GF-D8 (cell line): Measurements from ENCODE around the gene KCNK10.

Experiments
- DNase-seq: peaks from one replicate; lab custom pipeline; 2025; lab: John Stamatoyannopoulos, UW

Gene KCNK10

GRCh38 chr14:88218119-88218915, 104.8 kb downstream of the KCNK10 start:
- no peak for DNase-seq

DNA sequence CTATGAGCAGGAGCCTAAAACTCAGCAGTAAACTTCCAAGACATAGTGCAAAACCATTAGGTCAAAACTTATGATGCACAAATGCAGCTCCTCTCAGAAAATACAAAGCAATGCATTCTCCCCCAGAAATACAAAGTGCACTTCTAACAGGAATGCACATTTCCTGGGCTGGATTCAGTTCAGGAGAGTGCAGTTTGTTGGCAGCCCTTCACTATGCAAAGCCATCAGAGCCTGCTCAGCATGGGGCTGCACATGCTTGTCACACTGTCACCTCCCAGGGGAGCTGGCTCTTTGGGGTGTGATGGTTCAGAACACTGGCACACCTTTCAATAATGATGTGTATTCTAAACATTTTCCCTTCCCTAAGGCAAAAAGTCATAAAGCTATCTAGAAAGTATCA, 110.4 kb downstream of the KCNK10 start:
- DNase-seq = no peak

DNA sequence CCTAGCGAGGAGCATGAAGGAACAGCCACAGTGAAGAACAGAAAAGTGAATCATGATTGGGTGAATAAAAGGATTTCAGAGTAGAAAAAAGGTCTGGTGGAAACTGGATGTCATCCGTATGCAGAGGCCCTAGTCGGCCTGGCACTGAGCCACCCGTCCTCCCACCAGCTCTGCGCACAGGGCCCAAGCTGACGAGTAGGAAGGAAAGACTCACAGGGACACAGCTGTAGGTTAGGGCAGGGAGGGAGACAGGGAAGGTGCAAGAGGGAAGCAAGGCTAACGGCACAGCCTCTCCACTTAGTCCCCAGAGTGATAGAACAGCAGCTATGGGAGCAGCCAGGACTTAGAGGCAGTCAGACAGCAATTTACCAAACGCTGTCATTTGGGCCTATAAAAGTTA, 112.6 kb downstream of the KCNK10 start:
- DNase-seq = no peak

GRCh38 chr14:88209273-88209672, 113.8 kb downstream of the KCNK10 start:
- DNase-seq = no peak

DNA sequence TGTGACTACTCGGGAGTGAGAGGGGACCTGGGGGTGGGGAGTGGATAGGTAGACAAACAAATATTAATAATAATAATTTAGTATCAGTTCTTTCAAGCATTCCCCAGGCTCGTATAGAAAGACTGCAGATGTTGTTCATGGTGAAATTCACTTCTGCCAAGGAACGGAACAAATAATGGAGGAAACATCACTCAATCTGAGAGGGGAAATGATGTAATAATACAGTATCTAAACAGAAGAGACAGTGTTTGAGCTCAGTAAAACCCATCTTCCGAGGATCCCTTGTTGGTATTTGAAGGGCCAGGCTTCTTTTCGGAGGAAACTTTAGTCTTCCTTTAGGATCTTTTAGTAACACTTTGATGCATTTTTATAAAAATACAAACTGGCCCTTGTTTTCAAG, 114.2 kb downstream of the KCNK10 start:
- DNase-seq = no peak

- DNase-seq = no peak
Measured at GRCh38 chr14:88204221-88204620, 118.8 kb downstream of the KCNK10 start.

- DNase-seq = no peak
Measured at GRCh38 chr14:88203291-88203690, 119.8 kb downstream of the KCNK10 start.

DNA sequence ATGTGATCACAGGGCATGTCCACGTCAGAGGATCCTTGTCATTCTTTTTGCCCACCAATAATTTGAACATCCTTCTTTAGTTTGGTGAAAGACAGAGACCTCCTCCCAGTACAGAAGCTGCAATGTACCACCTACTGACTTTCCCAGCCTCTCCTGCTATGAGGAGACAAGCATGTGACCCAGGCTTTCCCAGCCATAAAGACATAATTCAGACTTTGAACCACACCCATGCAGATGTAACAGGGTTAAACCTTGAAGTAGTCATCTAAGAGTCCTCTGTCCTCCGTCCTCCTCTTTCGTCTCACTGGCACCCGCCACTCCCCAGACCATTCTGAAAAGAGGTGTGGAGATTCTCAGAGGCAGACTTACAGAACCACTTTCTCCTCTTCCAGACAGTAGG, 120.8 kb downstream of the KCNK10 start:
- no peak for DNase-seq

DNA sequence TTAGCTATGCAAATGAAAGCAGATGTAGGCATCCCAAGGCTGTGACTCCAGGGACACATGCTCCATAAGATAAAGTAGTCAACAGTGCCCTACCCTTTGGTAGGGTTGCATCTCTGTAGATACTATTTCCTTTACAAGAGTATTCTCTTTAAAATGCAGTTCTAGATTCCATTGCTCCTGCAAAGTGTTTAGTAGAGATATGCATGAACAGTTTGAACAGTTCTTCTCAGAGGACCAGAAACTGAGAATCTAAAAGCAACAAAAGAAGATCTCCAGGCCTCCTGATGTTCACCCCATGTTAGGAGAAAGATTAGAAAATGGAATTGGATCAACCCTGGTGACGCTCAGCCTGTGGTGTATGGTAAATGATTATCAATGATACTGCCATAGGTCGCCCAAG, 121.2 kb downstream of the KCNK10 start:
- DNase-seq = no peak

GRCh38 chr14:88199882-88200281, 123.2 kb downstream of the KCNK10 start:
- DNase-seq = no peak

- DNase-seq = no peak
Measured at GRCh38 chr14:88198446-88198845, 124.6 kb downstream of the KCNK10 start.

DNA sequence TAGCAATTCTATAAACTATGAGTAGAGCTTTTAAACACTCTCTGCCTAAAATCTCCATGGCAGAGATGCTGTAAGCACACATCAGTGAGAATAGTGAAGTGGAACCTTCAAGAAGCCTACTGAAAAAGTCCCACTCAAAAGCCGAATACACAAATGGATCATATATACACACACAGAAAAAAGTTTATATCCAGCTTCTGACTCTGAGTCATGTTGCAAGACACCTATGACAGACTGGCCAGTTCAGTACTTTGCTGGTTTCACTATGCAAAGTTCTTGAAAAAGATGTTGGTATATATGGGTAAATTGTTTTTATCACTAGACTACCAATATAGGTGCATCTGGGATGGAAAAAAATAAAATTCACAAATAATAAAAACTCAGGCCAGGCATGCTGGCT, 126.1 kb downstream of the KCNK10 start:
- no peak for DNase-seq

GRCh38 chr14:88196116-88196890, 126.8 kb downstream of the KCNK10 start:
- no peak for DNase-seq

GRCh38 chr14:88195676-88196075, 127.4 kb downstream of the KCNK10 start:
- DNase-seq = no peak

GRCh38 chr14:88194531-88194930, 128.5 kb downstream of the KCNK10 start:
- DNase-seq = no peak

DNA sequence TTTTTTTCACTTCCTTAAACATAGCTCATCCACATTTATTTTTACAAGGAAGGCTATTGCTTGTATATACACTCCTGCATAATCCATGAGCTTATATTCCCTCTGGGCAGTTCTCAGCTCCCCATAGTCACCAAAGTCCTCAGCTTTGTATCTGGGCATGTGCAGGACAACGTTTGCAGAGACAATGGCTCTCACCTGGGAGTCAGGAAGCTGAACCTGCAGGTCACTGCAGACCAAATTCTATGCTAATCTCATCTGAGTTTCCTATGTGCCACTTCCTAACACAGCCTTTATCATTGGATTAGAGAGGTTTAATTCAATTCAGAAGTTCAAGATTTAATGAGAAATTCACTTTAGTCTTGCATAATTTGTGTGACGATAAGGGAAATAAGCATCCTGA, 131.5 kb downstream of the KCNK10 start:
- DNase-seq = no peak

- no peak for DNase-seq
Measured at GRCh38 chr14:88189417-88190191, 133.5 kb downstream of the KCNK10 start.

GRCh38 chr14:88188745-88189416, 134.2 kb downstream of the KCNK10 start:
- no peak for DNase-seq

- no peak for DNase-seq
Measured at GRCh38 chr14:88185843-88186242, 137.2 kb downstream of the KCNK10 start.

DNA sequence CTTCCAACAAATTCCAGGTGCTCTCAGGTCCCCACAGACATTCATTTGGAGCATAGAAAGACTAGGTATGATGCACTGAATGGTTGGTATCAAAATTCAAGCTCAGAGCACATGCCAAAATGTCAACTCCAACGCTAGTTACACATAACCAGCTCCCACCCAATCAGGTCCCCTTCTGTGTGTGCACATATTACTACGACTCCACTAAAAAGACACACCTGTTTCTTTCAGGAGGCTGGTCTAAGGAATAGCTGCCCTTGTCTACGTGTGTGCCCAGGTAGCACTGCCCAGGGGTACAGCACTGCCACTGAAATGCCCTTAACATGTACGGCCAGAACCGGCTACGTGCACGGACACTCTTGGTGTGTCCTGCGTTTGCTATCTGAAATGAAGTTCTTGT, 138.1 kb downstream of the KCNK10 start:
- DNase-seq = no peak

DNA sequence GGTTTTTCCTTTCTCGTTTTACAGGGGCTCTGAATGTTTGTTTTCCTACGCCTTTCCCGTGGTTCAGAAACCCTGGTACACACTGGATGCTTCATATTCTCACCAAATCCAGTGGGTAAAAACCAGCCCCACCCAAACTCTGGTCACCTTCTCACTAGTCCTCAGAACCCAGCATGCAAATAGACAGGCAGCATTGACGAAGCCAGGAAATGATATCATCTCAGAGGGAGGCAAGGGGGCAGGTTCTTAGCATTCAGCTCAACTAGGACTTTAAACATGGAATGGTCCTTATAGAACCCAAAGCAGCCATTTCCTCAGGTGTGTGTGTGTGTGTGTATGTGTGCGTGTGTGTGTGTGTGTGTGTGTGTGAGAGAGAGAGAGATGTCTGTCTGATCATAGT, 142.0 kb downstream of the KCNK10 start:
- DNase-seq = no peak

DNA sequence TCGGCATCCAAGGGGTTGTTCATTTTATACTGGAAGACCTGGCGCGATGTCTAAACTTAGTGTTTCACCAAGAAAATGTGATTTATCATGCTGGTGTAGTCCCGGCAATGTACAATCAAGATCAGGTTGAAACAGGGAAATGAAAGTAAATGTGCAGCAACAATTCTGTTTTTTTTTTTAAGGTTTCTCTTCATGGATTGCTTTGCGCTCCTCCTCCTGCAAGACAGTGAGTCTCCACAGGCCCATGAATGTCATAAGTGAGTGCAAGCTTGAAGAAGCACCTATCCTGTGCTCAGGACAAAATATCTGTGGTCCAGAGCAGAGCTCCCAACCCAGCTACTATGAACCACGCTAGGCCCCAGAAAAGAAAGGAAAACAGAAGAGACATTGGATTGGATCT, 143.4 kb downstream of the KCNK10 start:
- no peak for DNase-seq
